HCT116 (cell line): ENCODE results near the gene LRRN2. TPM values are rescaled to one million over a fixed set of nuclear protein-coding genes. Genes with fewer than 3 reads are reported as not detected.

ENCODE experiments used
- ATAC-seq: fragments of 200-7000 bp; cut with Tn5 transposase; 2 replicates; pipeline ENCODE4 v1.9.1; 2020; ENCODE audit warnings: mild to moderate bottlenecking, moderate library complexity
- BruUV-seq: library from RNA; stranded (reverse); fragments of 400-500 nt; replicated peaks from 2 replicates; lab custom pipeline; 2021; lab: Mats Ljungman, UMichigan
- CTCF ChIA-PET: fragments of 300-600 bp; sonication (Branson Sonifier 250); formaldehyde crosslinking; loops from one replicate; lab custom pipeline; 2021; ENCODE audit warnings: antibody characterized with exemption; lab: Charles Lee
- POLR2A ChIA-PET: fragments of 300-600, 350-600 bp; sonication (Branson Sonifier 250); formaldehyde crosslinking; loops from one replicate; lab custom pipeline; 2021; ENCODE audit warnings: antibody characterized with exemption; lab: Charles Lee
- RAD21 ChIA-PET, 2 experiments: fragments of 300-600 bp; sonication (Branson Sonifier 250); formaldehyde crosslinking; loops; one replicate each; lab custom pipeline; 2023; ENCODE audit warnings: low total read pairs in 2 of 2; ENCODE audit not compliant: uncharacterized antibody in 2 of 2, unreplicated experiment in 2 of 2, low non-redundant PET in 1 of 2; lab: Charles Lee
- DNase-seq: peaks from one replicate; pipeline ENCODE4 v3.0.0-alpha.2; 2010; ENCODE audit warnings: low read depth, low spot score
- H2AFZ ChIP-seq: fragments of 200-600 bp; shearing (Covaris generic), sonication (generic); 2 replicates; pipeline ENCODE4 v1.6.1; 2017; ENCODE audit warnings: low read depth, mixed run types, mixed read lengths, antibody characterized with exemption, low read length; ENCODE audit not compliant: poor library complexity, severe bottlenecking
- H3K27ac ChIP-seq: 2 replicates; pipeline ENCODE4 v1.5.1; 2012; ENCODE audit warnings: low read depth, low read length
- H3K27me3 ChIP-seq: fragments of 200-600 bp; sonication (generic); 2 replicates; pipeline ENCODE4 v1.6.1; 2016; ENCODE audit warnings: mixed run types, low read length, mixed read lengths; ENCODE audit not compliant: insufficient read depth
- H3K36me3 ChIP-seq, 2 experiments: fragments of 200-500 bp in 1 of 2; fragments of 200-600 bp in 1 of 2; sonication (Bioruptor generic) in 1 of 2; sonication (generic) in 1 of 2; 2 replicates each; pipeline versions ENCODE4 v1.5.1 to v1.6.1; 2014 to 2016; ENCODE audit warnings: low read length in 2 of 2, inconsistent platforms in 1 of 2, mixed read lengths in 1 of 2, mixed run types in 1 of 2; ENCODE audit not compliant: insufficient read depth in 2 of 2, control insufficient read depth in 1 of 2
- H3K4me1 ChIP-seq, 2 experiments: fragments of 200-600 bp in 1 of 2; sonication (generic) in 1 of 2; 2 replicates each; pipeline versions ENCODE4 v1.5.1 to v1.6.1; 2012 to 2017; ENCODE audit warnings: low read length in 2 of 2, inconsistent platforms in 1 of 2, mild to moderate bottlenecking in 1 of 2, mixed read lengths in 1 of 2, mixed run types in 1 of 2, moderate library complexity in 1 of 2; ENCODE audit not compliant: insufficient read depth in 2 of 2, control insufficient read depth in 1 of 2
- H3K4me2 ChIP-seq: fragments of 200-600 bp; sonication (generic); 2 replicates; pipeline ENCODE4 v1.6.1; 2017; ENCODE audit warnings: mixed run types, low read length, mixed read lengths
- H3K4me3 ChIP-seq, 2 experiments: fragments of 200-600 bp in 1 of 2; sonication (generic) in 1 of 2; replicated peaks in 1 of 2; 2 replicates each; pipeline ENCODE4 v1.5.1; 2011 to 2016; ENCODE audit warnings: low read length in 2 of 2, control low read depth in 1 of 2, low read depth in 1 of 2, mild to moderate bottlenecking in 1 of 2, mixed read lengths in 1 of 2, mixed run types in 1 of 2
- H3K79me2 ChIP-seq: fragments of 200-600 bp; sonication (generic); 2 replicates; pipeline ENCODE4 v1.6.1; 2017; ENCODE audit warnings: mild to moderate bottlenecking, mixed run types, low read length, moderate library complexity, mixed read lengths; ENCODE audit not compliant: insufficient read depth
- H3K9ac ChIP-seq: fragments of 200-600 bp; sonication (generic); 2 replicates; pipeline ENCODE4 v1.6.1; 2016; ENCODE audit warnings: low read length, mixed read lengths
- H3K9me2 ChIP-seq: fragments of 200-600 bp; sonication (generic), shearing (Covaris generic); 2 replicates; pipeline ENCODE4 v1.6.1; 2017; ENCODE audit warnings: mixed run types, mild to moderate bottlenecking, moderate library complexity; ENCODE audit not compliant: insufficient read depth
- H3K9me3 ChIP-seq, 2 experiments: fragments of 200-500 bp in 1 of 2; fragments of 200-600 bp in 1 of 2; sonication (Bioruptor generic) in 1 of 2; sonication (generic) in 1 of 2; 2 replicates each; pipeline ENCODE4 v1.6.1; 2014 to 2017; ENCODE audit warnings: low read length in 2 of 2, mixed read lengths in 2 of 2, inconsistent platforms in 1 of 2, low read depth in 1 of 2, mild to moderate bottlenecking in 1 of 2, mixed run types in 1 of 2, moderate library complexity in 1 of 2; ENCODE audit not compliant: control insufficient read depth in 1 of 2, insufficient read depth in 1 of 2
- H4K20me1 ChIP-seq: fragments of 200-600 bp; sonication (generic), shearing (Covaris generic); 2 replicates; pipeline ENCODE4 v1.6.1; 2017; ENCODE audit warnings: mixed run types, mild to moderate bottlenecking, moderate library complexity; ENCODE audit not compliant: insufficient read depth
- CBX3 ChIP-seq: IDR thresholded peaks from 2 replicates; pipeline ENCODE4 v1.6.1; 2012; ENCODE audit warnings: low read depth
- CEBPB ChIP-seq: IDR thresholded peaks from 2 replicates; pipeline ENCODE4 v1.6.1; 2012; ENCODE audit warnings: low read depth
- EGR1 ChIP-seq: IDR thresholded peaks from 2 replicates; pipeline ENCODE4 v1.6.1; 2012; ENCODE audit warnings: low read depth
- ELF1 ChIP-seq: IDR thresholded peaks from 2 replicates; pipeline ENCODE4 v1.6.1; 2012; ENCODE audit warnings: low read depth, borderline replicate concordance
- EZH2 ChIP-seq: fragments of 200-600 bp; sonication (generic); IDR thresholded peaks from 2 replicates; pipeline ENCODE4 v1.6.1; 2017; ENCODE audit warnings: antibody characterized with exemption, mixed run types
- MAX ChIP-seq: IDR thresholded peaks from 2 replicates; pipeline ENCODE4 v1.6.1; 2012
- POLR2A ChIP-seq: IDR thresholded peaks from 2 replicates; pipeline ENCODE4 v1.7.0; 2011; ENCODE audit warnings: borderline replicate concordance; ENCODE audit not compliant: insufficient read depth, insufficient read length; ENCODE audit errors: extremely low read depth
- POLR2AphosphoS5 ChIP-seq: IDR thresholded peaks from 2 replicates; pipeline ENCODE4 v1.6.1; 2011; ENCODE audit warnings: mild to moderate bottlenecking, low read depth, low read length, moderate library complexity
- REST ChIP-seq: IDR thresholded peaks from 2 replicates; pipeline ENCODE4 v1.6.1; 2012; ENCODE audit warnings: low read depth
- SIN3A ChIP-seq: IDR thresholded peaks from 2 replicates; pipeline ENCODE4 v1.6.1; 2012; ENCODE audit warnings: low read depth
- SP1 ChIP-seq: IDR thresholded peaks from 2 replicates; pipeline ENCODE4 v1.6.1; 2012; ENCODE audit warnings: low read depth
- SRF ChIP-seq: IDR thresholded peaks from 2 replicates; pipeline ENCODE4 v1.6.1; 2012; ENCODE audit warnings: low read depth
- TCF7L2 ChIP-seq: IDR thresholded peaks from 2 replicates; pipeline ENCODE4 v1.7.0; 2011; ENCODE audit warnings: borderline replicate concordance, inconsistent platforms; ENCODE audit not compliant: insufficient read depth, insufficient read length; ENCODE audit errors: extremely low read depth
- ZBTB33 ChIP-seq: IDR thresholded peaks from 2 replicates; pipeline ENCODE4 v1.6.1; 2011; ENCODE audit warnings: mild to moderate bottlenecking, low read length, moderate library complexity; ENCODE audit not compliant: insufficient replicate concordance; ENCODE audit errors: extremely low read depth
- ZNF274 ChIP-seq: fragments of 200-500 bp; sonication (Bioruptor generic); IDR thresholded peaks from 2 replicates; pipeline ENCODE4 v1.6.1; 2014; ENCODE audit warnings: mild to moderate bottlenecking, low read depth, low read length, inconsistent platforms
- intact Hi-C: fragments of 100-400 bp; cut with micrococcal nuclease; formaldehyde crosslinking; loops from 2 replicates; pipeline ENCODE4 v1.10.0; 2022
- total RNA-seq: library from RNA; stranded (reverse); gene quantifications from one replicate; pipeline ENCODE4 v1.2.1, GENCODE V29; 2021; ENCODE audit not compliant: unreplicated experiment

The LRRN2 gene
- total RNA-seq, 1 experiment from 2014 or later, result 3.2 TPM

GRCh38 chr1:204702552-204703267 lies 17.2 kb upstream of the LRRN2 start (continued):
- TF ChIP-seq CBX3, result no peak
- TF ChIP-seq ZNF274, result no peak
- TF ChIP-seq SP1, result no peak
- TF ChIP-seq, all 23 proteins: peak for 0

GRCh38 chr1:204701229-204701628 lies 15.7 kb upstream of the LRRN2 start:
- Histone ChIP-seq H3K27ac (no peak overlapping the region), H3K4me2 (no peak overlapping the region), H2AFZ (no peak overlapping the region), H3K9me2 (no peaks in the 10 kb centered on the region), H4K20me1 (no peaks in the 10 kb centered on the region), H3K27me3 (no peaks in the 10 kb centered on the region), H3K36me3 (no peaks in the 10 kb centered on the region), H3K4me1 (no peaks in the 10 kb centered on the region), H3K4me3 (no peak overlapping the region), H3K9me3 (no peaks in the 10 kb centered on the region), H3K79me2 (no peaks in the 10 kb centered on the region), H3K9ac (no peak overlapping the region)
- intact Hi-C loops, result no loop called here
- no peak for DNase-seq
- TF ChIP-seq ELF1 (no peak), POLR2A (no peak), MAX (no peak), POLR2AphosphoS5 (no peak), EGR1 (no peak), EZH2 (no peak), SIN3A (no peak), SP1 (no peak), REST (no peak), SRF (no peak), CEBPB (no peak), ZBTB33 (no peak), CBX3 (no peak), TCF7L2 (no peak)
- BruUV-seq, result no TSS peak
- ChIA-PET POLR2A (no interaction called here), CTCF (no interaction called here), RAD21 (no interaction called here)
- no peak for ATAC-seq
